ENCODE data around the gene CD300LG.
"Not testable (repeated sequence)": the region's sequence is repeated elsewhere in the genome, so short reads cannot be mapped to it uniquely, and the experiment has no call there.

The CD300LG gene

DNA sequence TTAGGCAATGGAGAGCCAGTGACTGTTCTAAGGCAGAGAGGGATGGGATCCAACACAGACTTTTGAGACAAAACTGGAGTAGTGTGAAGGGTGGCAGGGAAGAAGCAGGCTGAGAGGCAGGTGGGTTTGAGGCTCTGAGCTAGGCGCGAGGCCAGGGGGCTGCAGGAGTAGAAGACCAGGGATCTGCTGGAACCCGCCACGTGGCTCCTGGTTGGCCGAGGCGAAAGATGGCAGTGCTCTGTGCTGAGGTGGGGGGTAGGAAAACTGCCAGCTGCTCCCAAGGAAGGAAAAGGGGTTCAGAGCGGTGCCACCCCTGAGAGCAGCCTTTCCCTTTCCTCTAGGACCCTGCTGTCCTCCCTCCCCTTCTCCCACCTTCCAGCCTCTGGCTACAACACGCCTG, 5.6 kb downstream of the CD300LG start:
- no peak for DNase-seq (ENCODE audit: low read depth, low spot score)

DNA sequence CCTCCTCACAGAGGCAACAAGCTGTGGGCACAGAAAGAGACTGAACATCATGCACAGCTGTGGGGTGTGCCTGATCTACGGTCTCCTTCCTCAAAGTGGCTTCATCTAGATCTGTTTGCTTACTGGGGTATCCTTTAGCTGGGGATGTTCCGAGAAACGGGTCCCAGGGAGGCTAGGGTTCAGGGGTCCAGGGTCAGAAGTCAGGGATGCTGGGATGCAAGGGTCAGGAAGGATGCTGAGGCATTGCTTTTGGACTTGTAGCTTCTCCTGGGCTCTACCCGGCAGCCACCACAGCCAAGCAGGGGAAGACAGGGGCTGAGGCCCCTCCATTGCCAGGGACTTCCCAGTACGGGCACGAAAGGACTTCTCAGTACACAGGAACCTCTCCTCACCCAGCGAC, 6.6 kb downstream of the CD300LG start:
- DNase-seq (ENCODE audit: low read depth, low spot score), result no peak

DNA sequence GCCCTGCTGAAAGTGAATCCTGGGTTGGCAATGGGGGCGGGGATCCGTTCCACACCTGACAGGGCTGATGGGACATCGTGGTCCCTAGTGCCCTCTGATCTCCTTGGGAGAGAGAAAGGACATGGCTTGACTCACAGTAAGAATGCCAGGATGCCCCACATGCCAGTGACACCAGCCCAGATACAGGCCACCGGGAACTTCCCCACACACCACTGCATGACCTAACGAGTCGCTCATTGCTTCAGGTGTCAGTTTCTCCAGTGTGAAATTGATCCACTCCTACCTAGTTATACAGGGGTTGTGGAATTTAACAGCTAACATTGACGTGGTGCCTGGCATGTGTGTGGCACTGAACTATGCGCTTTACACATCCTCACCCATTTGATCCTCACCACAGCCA, 7.5 kb downstream of the CD300LG start:
- DNase-seq (ENCODE audit: low read depth, low spot score), result no peak

DNA sequence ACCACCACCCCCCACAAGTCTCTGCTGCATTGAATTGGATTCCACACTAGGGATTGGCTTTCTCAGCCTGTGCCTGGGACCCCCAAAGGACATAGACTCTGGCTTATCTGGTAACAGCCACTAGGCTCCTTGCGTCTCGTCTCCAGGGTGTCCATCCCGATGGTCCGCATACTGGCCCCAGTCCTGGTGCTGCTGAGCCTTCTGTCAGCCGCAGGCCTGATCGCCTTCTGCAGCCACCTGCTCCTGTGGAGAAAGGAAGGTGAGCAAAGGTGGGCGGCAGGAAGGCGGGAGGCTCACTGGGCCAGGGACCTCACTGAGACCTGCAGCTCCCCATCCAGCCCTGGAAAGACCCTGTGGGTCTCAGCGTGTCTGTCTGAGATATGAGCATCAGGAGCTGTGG, 8.1 kb downstream of the CD300LG start:
- DNase-seq (ENCODE audit: low read depth, low spot score), result no peak

DNA sequence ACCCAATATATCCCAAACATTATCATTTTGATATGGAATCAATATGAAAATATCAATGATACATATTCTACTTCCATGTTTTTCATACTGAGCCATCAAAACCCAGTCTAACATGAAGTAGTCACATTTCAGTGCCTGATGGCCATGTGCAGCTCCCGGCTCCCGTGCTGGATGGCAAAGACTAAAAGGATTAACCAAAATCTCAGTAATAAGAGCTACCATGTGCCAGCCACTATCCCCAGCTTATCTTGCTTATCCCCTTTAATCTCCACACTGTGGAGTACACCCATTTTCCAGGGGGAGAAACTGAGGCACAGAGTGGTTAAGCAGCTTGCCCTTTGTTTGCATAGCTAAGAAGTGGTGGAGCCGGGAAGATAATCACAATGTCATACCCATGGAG, 9.2 kb downstream of the CD300LG start:
- DNase-seq (ENCODE audit: low read depth, low spot score), result no peak

DNA sequence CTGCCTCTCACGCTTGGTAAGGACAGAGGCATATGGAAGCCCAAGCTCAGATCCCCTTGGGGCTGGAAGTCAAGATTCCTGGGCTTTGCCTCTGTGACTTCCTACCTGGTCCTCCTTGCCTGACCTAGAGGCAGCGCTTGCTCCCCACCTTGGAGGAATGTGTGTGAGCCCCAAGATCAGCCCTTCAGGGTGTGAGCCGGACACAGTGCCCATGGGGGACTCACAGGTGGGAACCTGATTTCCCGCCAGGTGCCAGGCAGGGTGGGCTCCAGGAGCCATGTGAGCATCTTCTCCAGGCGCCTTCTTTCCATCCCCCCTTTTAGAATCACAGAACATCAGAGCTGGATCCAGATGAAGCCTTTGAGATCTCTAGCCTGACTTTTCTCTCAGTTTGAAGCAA, 10.2 kb downstream of the CD300LG start:
- no peak for DNase-seq (ENCODE audit: low read depth, low spot score)

DNA sequence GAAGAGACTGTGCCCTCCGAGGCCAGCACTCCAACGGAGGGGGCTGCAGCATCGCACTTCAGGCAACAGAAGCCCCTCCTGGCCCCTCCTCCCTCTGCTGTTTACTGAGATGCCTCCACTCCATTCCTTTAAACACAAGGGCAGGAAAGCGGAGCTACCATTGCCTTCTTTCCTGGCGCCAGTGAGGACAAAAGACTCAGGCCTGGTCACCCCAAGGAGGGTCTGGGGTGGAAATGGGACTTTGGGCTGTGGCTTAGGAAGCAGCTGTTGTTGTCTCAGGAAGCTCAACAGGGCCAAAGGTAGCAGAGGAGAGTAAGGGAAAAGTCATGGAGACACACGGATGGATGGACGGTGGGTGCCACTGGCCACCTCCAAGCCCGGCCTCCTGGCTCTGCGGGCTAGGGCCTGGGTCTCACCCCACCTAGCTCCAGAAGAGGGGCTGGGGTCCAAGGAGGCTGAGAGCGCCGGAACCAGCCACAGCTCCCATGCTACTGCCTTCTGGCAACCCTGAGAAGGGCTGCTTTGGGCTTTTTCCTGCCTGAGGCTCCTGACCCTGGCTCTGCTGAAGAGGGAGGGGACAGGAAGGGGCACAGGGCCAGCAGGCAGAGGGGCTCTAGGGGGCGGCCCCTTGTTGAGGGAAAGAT, 11.1 kb downstream of the CD300LG start:
- DNase-seq (ENCODE audit: low read depth, low spot score), result no peak

DNA sequence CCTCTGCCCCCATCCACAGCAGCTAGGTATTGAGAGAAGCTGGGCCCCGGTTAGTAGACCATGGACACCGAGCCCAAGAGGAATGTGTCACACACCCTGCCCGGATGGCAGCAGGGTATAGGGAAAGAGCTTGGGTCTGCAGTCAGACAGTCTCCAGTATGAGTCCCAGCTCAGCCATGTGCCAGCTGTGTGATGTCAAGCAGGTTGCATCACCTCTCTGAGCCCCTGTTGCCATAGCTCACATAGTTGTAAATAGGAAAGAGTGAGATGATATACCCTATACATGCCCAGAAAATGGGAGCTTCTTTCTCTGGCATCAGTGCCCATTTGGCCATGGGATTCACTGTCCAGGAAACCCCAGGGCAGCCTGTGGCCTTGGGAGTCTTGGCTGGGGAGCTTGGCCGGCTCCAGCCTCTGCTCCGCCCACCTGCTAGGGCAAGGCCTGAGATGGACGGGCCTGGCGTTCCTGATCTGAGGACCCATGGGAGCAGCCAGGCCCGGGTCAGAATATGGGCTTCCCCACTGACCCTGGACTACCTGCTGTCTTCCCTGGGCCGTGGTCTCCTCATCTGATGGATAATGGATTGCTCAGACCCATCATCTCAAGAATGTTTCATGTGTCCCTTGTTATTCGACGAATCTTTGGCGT, 13.2 kb downstream of the CD300LG start:
- DNase-seq (ENCODE audit: low read depth, low spot score), result no peak

DNA sequence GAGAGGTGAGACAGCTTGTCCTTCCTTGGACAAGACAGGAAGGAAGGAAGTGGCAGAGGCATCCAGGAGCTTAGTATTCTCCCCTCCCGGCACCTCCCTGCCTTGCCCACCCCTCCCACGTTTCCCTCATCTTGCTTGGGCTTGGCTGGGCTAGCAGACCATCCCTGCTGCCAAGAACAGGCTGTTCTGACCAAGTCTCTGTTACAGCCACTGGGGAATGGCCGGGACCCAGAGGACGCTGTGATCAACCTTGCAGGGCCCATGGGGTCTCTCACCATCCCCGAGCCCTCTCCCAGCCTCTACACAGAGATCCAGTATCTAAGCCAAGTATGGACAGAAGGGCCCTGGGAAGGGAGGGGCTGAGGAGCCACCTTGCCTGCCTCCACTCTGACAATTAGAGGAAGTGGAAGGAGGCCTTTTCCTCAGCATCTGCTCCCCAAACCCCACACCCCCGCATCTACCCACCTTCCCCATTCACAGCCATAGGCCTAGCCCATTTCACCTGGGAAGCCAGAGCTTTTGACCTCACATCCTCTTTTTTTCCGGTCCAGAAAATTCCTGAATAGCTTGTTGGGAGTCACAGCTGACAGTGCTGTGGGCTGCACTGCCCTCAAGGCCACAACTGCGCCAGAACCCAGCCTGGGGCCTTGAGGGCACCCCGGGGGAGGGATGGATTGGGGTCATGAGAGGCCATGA, 14.1 kb downstream of the CD300LG start:
- no peak for DNase-seq (ENCODE audit: low read depth, low spot score)

DNA sequence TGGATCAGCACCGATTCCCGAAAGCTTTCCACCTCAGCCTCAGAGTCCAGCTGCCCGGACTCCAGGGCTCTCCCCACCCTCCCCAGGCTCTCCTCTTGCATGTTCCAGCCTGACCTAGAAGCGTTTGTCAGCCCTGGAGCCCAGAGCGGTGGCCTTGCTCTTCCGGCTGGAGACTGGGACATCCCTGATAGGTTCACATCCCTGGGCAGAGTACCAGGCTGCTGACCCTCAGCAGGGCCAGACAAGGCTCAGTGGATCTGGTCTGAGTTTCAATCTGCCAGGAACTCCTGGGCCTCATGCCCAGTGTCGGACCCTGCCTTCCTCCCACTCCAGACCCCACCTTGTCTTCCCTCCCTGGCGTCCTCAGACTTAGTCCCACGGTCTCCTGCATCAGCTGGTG, 15.0 kb downstream of the CD300LG start:
- DNase-seq (ENCODE audit: low read depth, low spot score), result no peak

DNA sequence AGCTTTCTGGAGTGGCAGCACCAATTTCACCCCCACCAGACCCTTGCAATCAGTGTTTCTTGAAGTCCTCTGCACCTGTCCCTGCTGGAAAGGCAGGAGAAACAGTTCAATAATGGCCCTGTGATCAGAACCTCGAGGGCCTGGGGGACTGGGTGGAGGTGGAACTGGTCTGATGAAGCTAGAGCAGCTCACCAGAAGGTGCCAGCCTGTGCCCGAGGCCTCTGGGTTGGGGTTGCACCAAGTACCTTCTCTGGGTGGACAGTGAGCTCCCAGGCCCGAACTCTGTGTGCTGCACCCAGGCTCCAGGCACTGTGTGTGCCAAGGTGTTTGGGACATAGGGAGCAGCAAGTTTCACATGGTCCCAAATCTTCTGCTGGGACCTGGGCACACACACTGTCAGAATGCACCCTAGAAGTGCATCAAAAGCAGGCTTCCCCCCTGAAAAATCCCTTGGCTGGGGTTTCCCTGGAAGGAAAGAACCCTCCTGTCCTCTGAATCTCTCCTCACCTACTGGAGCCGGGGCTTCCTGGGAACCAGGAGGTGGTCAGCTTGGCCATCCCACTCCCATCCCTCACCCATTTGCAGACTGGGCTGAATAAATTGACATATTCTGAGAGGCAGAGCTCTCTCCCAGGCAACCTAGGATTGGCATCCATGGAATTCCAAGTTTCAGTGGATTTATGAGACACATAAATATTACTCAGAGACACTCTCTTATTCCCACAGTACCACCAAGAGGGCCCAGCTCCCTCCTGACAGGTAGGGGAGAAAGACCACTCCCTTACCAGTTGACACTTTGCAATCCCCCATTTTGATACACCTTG, 17.4 kb downstream of the CD300LG start:
- DNase-seq (ENCODE audit: low read depth, low spot score), result no peak

DNA sequence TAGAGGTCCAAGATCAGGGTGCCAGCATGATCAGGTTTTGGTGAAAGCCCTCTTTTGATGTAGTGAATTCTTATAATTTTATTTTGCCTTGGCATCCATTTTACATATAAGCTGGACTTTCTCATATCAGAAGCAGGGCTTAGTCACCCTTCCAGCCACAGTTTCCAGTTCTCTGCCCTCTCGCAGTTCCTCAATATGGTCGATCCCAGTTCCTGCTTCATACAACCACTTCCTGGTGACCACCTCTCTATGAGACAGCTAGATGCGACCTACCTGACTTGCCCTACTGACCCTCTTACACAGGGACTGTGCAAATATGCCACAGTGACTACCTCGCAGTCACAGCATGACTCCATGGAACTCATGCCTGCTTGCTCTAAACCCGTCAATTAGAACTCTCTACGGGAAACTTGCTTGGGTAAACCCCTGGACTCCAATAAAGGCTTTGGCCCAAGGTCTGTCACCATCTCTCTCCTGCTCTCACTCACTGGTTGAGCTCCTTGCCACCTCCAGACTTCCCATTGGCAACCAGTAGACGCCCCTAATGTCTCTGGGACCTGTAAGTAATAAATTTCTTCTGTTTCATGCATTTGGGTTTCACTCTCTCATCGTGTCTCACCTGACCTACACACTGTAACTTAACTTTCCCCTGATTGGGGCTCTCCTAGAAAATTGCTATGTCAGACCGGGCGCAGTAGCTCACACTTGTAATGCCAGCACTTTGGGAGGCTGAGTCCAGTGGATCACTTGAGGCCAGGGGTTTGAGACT, 21.4 kb downstream of the CD300LG start:
- no peak for DNase-seq (ENCODE audit: low read depth, low spot score)

DNA sequence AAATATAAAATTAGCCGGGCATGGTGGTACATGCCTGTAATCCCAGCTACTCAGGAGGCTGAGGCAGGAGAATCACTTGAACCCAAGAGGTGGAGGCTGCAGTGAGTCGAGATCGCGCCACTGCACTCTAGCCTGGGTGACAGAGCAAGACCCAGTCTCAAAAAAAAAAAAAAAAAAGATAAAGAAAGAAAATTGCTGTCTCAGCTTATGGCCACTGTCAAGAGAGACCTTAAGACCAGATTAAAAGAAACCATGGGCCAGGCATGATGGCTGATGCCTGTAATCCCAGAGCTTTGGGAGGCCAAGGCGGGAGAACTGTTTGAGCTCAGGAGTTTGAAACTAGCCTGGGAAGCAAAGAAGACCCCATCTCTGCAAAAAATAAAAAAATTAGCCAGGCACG, 22.1 kb downstream of the CD300LG start:
- not testable (repeated sequence) for DNase-seq (ENCODE audit: low read depth, low spot score)

DNA sequence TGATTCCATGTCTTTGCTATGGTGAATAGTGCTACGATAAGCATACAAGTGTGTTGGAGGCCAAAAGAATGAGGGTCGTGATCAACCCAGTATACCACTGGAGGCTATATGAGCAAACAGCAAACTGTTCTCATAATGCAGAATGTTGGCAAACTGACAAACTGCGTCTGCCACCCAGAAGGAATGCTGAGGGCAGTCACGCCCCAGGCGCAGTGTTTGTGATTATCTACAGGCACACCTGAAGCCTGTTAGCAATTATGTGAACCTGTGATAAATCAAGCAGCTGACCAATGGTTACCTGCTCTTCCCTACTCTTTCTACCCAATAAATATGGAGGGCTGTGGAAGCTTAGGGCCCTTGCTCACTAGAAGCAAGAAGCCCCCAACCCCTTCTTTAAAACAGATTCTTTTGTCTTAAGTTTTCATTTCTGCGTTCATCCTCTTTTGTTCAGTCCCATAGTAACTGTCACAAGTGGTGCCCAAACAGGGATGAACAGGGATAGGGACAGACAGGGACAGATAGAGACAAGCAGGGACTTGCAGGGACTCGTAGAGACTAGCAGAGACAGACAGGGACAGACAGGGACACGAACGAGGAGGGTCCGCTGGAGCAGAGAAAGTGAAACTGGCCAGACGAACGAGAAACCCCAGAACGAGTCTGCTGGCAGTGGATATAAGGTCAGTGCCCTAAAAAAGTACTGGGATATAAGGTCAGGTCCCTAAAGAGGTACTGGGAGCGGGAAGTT, 25.1 kb downstream of the CD300LG start:
- DNase-seq (ENCODE audit: low read depth, low spot score), result no peak

DNA sequence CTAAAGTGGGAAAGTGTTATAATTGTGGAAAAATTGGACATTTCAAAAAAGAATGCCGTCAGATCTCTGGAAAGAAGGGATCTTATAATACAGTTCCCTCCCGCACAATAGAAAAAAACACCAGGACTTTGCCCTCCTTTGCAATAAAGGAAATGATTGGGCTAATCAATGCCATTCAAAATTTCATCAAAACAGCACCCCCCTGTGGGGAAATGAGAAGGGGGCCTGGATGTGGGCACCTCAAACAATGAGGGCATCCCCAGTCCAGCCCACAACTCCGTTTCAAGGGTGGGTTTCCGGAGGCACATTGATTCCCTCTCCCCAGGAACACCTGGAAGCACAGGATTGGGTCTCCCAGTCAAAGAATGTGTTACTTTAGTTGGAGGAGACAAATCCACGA, 26.1 kb downstream of the CD300LG start:
- DNase-seq (ENCODE audit: low read depth, low spot score), result no peak

DNA sequence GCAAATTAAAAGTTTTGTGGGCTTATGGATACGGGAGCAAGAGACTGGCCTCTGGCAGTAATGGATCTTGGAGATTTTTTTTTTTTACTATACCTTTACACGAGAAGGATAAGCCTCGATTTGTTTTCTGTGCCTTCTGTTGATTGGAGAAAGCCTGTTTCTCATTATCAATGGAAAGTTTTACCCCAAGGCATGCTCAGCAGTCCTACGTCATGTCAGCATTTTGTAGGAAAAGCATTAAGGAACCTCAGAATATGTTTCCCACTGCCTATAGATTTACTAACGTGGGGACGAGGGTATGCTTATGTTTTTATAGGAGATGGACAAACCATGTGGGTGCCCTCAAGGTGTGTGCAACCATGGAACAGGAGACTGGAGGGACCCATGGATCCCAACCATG, 26.8 kb downstream of the CD300LG start:
- no peak for DNase-seq (ENCODE audit: low read depth, low spot score)

DNA sequence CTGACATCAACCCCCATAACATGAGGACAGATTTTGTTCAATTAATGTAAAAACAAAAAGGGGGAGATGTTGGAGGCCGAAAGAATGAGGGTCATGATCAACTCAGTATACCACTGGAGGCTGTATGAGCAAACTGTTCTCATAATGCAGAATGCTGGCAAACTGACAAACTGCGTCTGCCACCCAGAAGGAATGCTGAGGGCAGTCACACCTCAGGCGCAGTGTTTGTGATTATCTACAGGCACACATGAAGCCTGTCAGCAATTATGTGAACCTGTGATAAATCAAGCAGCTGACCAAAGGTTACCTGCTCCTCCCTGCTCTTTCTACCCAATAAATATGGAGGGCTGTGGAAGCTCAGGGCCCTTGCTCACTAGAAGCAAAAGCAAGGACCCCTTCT, 27.3 kb downstream of the CD300LG start:
- no peak for DNase-seq (ENCODE audit: low read depth, low spot score)

DNA sequence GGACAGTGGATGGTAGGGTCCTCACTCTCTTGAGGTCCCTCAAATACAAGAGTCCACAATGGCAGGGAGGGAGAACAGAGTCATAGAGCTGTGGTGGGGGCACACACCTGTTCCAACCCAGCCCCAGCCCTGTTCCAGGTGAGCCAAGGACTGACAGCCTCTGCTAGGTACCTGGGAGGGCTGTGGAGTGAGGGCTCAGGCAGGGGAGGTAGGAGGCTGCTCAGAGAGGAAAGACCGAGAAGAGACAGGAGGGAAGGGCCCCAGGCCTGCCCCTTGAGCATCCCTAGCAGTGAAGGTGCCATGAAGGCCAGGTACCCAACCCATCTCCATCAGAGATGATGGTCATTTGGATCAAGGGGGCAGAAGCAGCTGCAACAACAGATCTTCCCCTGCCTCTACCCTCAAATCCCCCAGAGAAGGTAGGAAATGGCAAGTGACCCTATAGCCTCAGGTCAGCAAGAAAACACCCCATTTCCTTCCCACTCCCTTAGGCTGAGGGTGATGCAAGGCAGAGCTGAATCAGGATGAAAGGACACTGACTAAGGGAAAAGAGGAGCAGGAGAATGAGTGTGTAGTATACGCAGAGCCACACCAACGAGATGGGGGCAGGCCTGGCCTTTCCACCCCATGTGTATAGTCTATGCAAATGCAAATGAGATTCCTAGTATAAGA, 28.6 kb downstream of the CD300LG start:
- DNase-seq (ENCODE audit: low read depth, low spot score), result no peak

DNA sequence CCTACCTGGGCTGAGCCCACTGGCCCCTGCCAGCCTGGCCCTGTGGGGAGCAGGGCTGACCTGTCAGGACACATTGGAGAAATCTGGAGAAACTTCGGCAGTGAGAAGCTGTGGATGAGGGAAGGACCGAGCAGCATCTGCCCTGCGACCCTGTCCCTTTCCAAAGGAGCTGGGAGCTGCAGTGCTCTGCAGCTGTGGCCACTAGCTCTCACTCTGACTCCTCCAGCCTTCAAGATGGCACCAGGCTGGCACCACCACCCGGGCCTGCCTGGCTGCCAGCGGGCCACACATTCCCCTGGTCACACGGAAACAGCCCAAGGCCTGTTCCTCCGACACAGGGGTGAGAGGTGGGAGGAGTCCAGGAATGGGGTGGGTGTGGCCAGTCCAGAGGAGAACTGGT, 30.1 kb downstream of the CD300LG start:
- DNase-seq (ENCODE audit: low read depth, low spot score), result no peak

DNA sequence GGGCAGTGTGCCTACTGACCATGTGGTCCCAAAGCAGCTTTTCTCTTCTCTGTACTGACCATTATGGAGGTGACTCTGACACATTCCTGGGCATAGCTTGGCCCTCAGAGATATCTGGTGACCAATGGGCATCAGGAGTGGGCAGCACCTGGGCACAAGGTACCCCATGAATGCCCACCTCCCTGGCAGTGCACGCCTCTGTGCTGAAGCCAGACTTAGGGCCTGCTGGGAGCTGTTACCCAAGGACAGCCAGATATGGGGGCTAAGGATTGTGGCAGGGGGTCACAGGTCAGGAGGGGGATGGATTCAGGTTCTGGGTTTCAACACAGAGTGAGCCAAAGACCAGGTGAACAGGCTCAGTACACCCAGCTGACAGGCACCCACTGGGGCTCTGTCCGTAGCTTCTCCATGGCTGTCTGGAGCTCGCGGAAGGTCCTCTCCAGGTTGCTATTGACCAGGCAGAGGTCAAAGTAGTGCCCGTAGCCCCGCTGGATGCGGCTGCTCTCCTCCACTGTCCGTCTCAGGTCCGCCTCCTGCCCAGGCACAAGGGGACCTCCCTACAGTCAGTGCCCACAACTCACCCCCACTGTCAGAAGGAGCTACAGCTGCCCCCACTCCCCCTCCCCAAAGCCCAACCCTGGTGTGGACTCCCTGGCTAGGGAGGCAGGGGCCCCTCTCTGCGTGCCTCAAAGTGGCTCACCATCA, 30.6 kb downstream of the CD300LG start:
- no peak for DNase-seq (ENCODE audit: low read depth, low spot score)
